HepG2 (cell line): ENCODE measurements around the gene TNFAIP1. TPM values are rescaled to one million over a fixed set of nuclear protein-coding genes. Genes with fewer than 3 reads are reported as not detected.

ENCODE experiments used
- ARNT2 ChIP-seq: sonication (generic); formaldehyde crosslinking; IDR thresholded peaks from 2 replicates; pipeline ENCODE4 v1.8.0; 2022; ENCODE audit warnings: mild to moderate bottlenecking, low read depth, missing genetic modification reagents, moderate library complexity
- FIP1L1 ChIP-seq: fragments of 200-400 bp; formaldehyde crosslinking; IDR thresholded peaks from 2 replicates; pipeline ENCODE4 v1.6.1; 2018; ENCODE audit warnings: low read depth, mild to moderate bottlenecking, low read length, moderate library complexity, borderline replicate concordance; ENCODE audit not compliant: insufficient read depth
- FLYWCH1 ChIP-seq: sonication (generic); formaldehyde crosslinking; IDR thresholded peaks from 2 replicates; pipeline ENCODE4 v1.8.1; 2023; ENCODE audit warnings: mild to moderate bottlenecking, missing genetic modification reagents
- GPN1 ChIP-seq: sonication (generic); formaldehyde crosslinking; IDR thresholded peaks from 2 replicates; pipeline ENCODE4 v1.5.1; 2020; ENCODE audit warnings: missing genetic modification reagents, borderline replicate concordance
- HNF4G ChIP-seq, 2 experiments: sonication (generic) in 1 of 2; formaldehyde crosslinking in 1 of 2; IDR thresholded peaks; 2 replicates each; pipeline versions ENCODE4 v1.4.0 to v1.6.1; 2011 to 2020; ENCODE audit warnings: borderline replicate concordance in 2 of 2, low read depth in 2 of 2, mild to moderate bottlenecking in 2 of 2, low read length in 1 of 2, missing genetic modification reagents in 1 of 2, moderate library complexity in 1 of 2
- MED1 ChIP-seq: sonication (generic); formaldehyde crosslinking; IDR thresholded peaks from 2 replicates; pipeline ENCODE4 v1.4.0; 2020; ENCODE audit warnings: missing genetic modification reagents
- MEIS2 ChIP-seq: sonication (generic); formaldehyde crosslinking; IDR thresholded peaks from 2 replicates; pipeline ENCODE4 v1.9.0; 2021; ENCODE audit warnings: mild to moderate bottlenecking, missing genetic modification reagents
- MTERF4 ChIP-seq: sonication (generic); formaldehyde crosslinking; IDR thresholded peaks from 2 replicates; pipeline ENCODE4 v1.8.0; 2023; ENCODE audit warnings: mild to moderate bottlenecking, missing genetic modification reagents
- MYC ChIP-seq: sonication (generic); formaldehyde crosslinking; IDR thresholded peaks from 2 replicates; pipeline ENCODE4 v1.9.0; 2021; ENCODE audit warnings: missing genetic modification reagents, borderline replicate concordance
- NFE2L2 ChIP-seq: fragments of 150-350 bp; IDR thresholded peaks from 2 replicates; pipeline ENCODE4 v1.6.1; 2014; ENCODE audit warnings: low read length
- NFRKB ChIP-seq: fragments of 450-650 bp; IDR thresholded peaks from 2 replicates; pipeline ENCODE4 v1.6.1; 2017
- NKX3-1 ChIP-seq: sonication (generic); formaldehyde crosslinking; IDR thresholded peaks from 2 replicates; pipeline ENCODE4 v1.5.0; 2020; ENCODE audit warnings: missing genetic modification reagents
- RFX1 ChIP-seq: fragments of 450-650 bp; IDR thresholded peaks from 2 replicates; pipeline ENCODE4 v1.6.1; 2017
- SUZ12 ChIP-seq: fragments of 150-350 bp; IDR thresholded peaks from 2 replicates; pipeline ENCODE4 v1.6.1; 2014; ENCODE audit warnings: low read depth, low read length
- TAF1 ChIP-seq: sonication (generic); formaldehyde crosslinking; IDR thresholded peaks from 2 replicates; pipeline ENCODE4 v1.4.0; 2020; ENCODE audit warnings: missing genetic modification reagents
- USF2 ChIP-seq, 2 experiments: sonication (generic) in 1 of 2; formaldehyde crosslinking in 1 of 2; IDR thresholded peaks; 2 replicates each; pipeline versions ENCODE4 v1.5.1 to v1.6.1; 2011 to 2020; ENCODE audit warnings: borderline replicate concordance in 1 of 2, low read depth in 1 of 2, low read length in 1 of 2, mild to moderate bottlenecking in 1 of 2, missing genetic modification reagents in 1 of 2, moderate library complexity in 1 of 2
- ZFP36L1 ChIP-seq: sonication (generic); formaldehyde crosslinking; IDR thresholded peaks from 2 replicates; pipeline ENCODE4 v1.8.0; 2022; ENCODE audit warnings: mild to moderate bottlenecking, missing genetic modification reagents, moderate library complexity
- ZFP82 ChIP-seq: sonication (generic); formaldehyde crosslinking; IDR thresholded peaks from 2 replicates; pipeline ENCODE4 v1.5.1; 2020; ENCODE audit warnings: mild to moderate bottlenecking, missing genetic modification reagents, borderline replicate concordance
- ZNF335 ChIP-seq: sonication (generic); formaldehyde crosslinking; IDR thresholded peaks from 2 replicates; pipeline ENCODE4 v1.4.0; 2020; ENCODE audit warnings: missing genetic modification reagents
- ZNF503 ChIP-seq: sonication (generic); formaldehyde crosslinking; IDR thresholded peaks from 2 replicates; pipeline ENCODE4 v1.4.0; 2020; ENCODE audit warnings: missing genetic modification reagents
- ZNF7 ChIP-seq: IDR thresholded peaks from 2 replicates; pipeline ENCODE4 v1.6.1; 2016; ENCODE audit warnings: missing biosample characterization, missing genetic modification reagents
- polyA plus RNA-seq, 8 experiments: library from polyadenylated mRNA; depleted of rRNA in 3 of 8; stranded (reverse) in 7 of 8; unstranded in 1 of 8; fragments of >200 nt; fragmentation: Illumina TruSeq in 4 of 8; extraction: Trizol in 4 of 8; gene quantifications; 2 replicates each; pipeline versions ENCODE4 v1.2.1 to v1.2.3, GENCODE V29; 2011 to 2016; ENCODE audit warnings: low read depth in 4 of 8, missing spikeins in 1 of 8, mixed read lengths in 1 of 8; ENCODE audit not compliant: insufficient read depth in 1 of 8
- total RNA-seq, 5 experiments: library from RNA; depleted of rRNA; stranded (reverse); fragments of >200 nt; fragmentation: Illumina TruSeq; extraction: Trizol; gene quantifications; 2 replicates each; pipeline ENCODE4 v1.2.3, GENCODE V29; 2016; ENCODE audit warnings: low read depth in 1 of 5
- TF ChIP-seq, protein P1 (sequence below): sonication (generic); formaldehyde crosslinking; IDR thresholded peaks from 2 replicates; pipeline ENCODE4 v1.4.0; 2020; ENCODE audit warnings: mild to moderate bottlenecking, missing genetic modification reagents

TNFAIP1 gene
- total and polyA plus RNA-seq, 2 of the 13 experiments (the other 11 are each of a cell fraction or from before 2014, with no cell fraction given) = 17.5 to 40.6 TPM

DNA sequence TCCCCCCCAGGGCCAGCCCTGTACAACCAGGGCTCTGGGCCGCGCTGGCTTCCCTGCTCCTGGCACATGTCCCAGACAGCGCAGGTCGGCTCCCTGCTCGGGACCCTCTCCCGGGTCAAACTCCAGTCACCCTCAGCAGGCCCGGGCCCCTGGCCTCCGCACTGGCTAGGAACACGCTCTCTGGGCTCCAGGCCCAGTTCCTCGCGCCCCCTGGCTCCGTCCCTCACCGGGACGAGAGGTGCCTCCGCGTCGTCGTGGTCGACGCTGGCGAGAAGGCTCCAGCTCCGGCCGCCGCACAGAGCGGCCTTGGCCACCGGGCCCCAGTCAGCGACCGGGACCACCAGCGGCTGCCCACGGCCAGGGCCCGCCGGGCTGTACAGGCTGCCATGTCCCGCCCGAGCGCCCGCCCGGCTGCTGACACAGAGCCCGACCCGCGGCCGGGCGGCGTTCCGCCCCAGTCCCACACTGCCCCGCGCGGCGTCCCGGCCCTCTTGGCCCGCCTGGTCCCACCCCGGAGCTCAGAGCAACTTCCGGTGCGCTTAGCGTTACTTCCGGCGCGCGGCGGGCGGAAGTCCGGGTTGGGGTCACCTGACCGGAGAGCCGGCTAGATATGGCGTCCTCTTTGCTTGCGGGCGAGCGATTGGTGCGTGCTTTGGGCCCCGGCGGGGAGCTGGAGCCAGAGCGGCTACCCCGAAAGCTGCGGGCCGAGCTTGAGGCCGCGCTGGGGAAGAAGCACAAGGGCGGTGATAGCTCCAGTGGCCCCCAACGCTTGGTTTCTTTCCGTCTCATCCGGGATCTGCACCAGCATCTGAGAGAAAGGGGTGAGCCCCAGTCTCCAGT, 21.7 kb downstream of the TNFAIP1 start, which contains the start of gene POLDIP2 (continued):
- TF ChIP-seq NKX3-1 (CRISPR knock-in tag) = peak; percentile 44; the same call in 1 of the 2 replicates
- no peak for TF ChIP-seq MTERF4
- TF ChIP-seq MYC = peak; percentile 85
- TF ChIP-seq FLYWCH1 (CRISPR knock-in tag) = no peak
- TF ChIP-seq TAF1 (CRISPR knock-in tag) = peak; percentile 94
- TF ChIP-seq FIP1L1 = no peak
- 0 out of 2 replicates have a peak, but pooled peaks have one; percentile 32 for TF ChIP-seq ZFP36L1 (CRISPR knock-in tag)
- no peak for TF ChIP-seq HNF4G (IDR thresholded peaks at IDR 0.05; ENCODE audit: borderline replicate concordance, low read depth, low read length)
- peak; percentile 78 for TF ChIP-seq HNF4G (CRISPR knock-in tag; IDR thresholded peaks at IDR 0.05; ENCODE audit: borderline replicate concordance, low read depth)
- TF ChIP-seq GPN1 = no peak
- 0 out of 2 replicates have a peak, but pooled peaks have one; percentile 59 for TF ChIP-seq ZNF503 (CRISPR knock-in tag)
- TF ChIP-seq SUZ12 = peak; percentile 39; the same call in 1 of the 2 replicates
- TF ChIP-seq ZNF7 (CRISPR knock-in tag) = no peak
- peak; percentile 82; the same call in 1 of the 2 replicates for TF ChIP-seq ARNT2 (CRISPR knock-in tag)
- no peak for TF ChIP-seq NFRKB
- no peak for TF ChIP-seq ZFP82 (CRISPR knock-in tag)
- TF ChIP-seq NFE2L2 = no peak
- TF ChIP-seq MEIS2 = peak; percentile 12; the same call in 1 of the 2 replicates
- TF ChIP-seq, protein P1, sequence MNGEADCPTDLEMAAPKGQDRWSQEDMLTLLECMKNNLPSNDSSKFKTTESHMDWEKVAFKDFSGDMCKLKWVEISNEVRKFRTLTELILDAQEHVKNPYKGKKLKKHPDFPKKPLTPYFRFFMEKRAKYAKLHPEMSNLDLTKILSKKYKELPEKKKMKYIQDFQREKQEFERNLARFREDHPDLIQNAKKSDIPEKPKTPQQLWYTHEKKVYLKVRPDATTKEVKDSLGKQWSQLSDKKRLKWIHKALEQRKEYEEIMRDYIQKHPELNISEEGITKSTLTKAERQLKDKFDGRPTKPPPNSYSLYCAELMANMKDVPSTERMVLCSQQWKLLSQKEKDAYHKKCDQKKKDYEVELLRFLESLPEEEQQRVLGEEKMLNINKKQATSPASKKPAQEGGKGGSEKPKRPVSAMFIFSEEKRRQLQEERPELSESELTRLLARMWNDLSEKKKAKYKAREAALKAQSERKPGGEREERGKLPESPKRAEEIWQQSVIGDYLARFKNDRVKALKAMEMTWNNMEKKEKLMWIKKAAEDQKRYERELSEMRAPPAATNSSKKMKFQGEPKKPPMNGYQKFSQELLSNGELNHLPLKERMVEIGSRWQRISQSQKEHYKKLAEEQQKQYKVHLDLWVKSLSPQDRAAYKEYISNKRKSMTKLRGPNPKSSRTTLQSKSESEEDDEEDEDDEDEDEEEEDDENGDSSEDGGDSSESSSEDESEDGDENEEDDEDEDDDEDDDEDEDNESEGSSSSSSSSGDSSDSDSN = peak; percentile 70
- TF ChIP-seq USF2 (IDR thresholded peaks at IDR 0.05; ENCODE audit: low read depth, low read length) = peak; percentile 70
- TF ChIP-seq USF2 (CRISPR knock-in tag; IDR thresholded peaks at IDR 0.05; ENCODE audit: borderline replicate concordance) = peak; percentile 95; the same call in 1 of the 2 replicates
- peak; percentile 41; the same call in 1 of the 2 replicates for TF ChIP-seq ZNF335 (CRISPR knock-in tag)
- peak; percentile 62 for TF ChIP-seq MED1 (CRISPR knock-in tag)
- no peak for TF ChIP-seq RFX1
